ENCODE results near the gene EGFLAM. TPM values are rescaled to one million over a fixed set of nuclear protein-coding genes. Genes with fewer than 3 reads are reported as not detected.

Gene EGFLAM
- total RNA-seq, 1 experiment from 2014 or later, result 1.1 TPM

DNA sequence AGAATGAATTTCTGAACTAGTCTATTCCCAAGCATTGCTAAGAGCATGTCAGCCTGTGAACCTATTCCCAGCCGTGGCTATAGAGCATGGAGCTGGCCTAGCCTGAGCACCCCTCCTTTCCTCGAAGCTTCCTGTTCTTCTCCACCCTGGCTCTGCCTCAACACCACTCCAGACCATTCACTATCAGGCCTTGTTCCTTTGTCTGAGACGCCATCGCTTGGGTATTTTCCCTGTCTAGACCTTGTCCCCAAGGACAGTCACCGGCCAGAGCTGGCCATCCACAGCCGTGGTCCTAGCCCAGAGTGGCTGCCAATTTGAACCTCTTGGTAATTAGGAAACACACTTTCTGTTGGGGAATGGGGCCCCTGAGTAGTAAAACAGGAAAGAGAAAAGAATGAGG is 192.3 kb downstream of the EGFLAM start (continued):
- no peak for TF ChIP-seq MXD4 (CRISPR knock-in tag; IDR thresholded peaks at IDR 0.05; ENCODE audit: borderline replicate concordance)
- no peak for TF ChIP-seq ZNF512 (CRISPR knock-in tag; IDR thresholded peaks at IDR 0.05; ENCODE audit: borderline replicate concordance)

DNA sequence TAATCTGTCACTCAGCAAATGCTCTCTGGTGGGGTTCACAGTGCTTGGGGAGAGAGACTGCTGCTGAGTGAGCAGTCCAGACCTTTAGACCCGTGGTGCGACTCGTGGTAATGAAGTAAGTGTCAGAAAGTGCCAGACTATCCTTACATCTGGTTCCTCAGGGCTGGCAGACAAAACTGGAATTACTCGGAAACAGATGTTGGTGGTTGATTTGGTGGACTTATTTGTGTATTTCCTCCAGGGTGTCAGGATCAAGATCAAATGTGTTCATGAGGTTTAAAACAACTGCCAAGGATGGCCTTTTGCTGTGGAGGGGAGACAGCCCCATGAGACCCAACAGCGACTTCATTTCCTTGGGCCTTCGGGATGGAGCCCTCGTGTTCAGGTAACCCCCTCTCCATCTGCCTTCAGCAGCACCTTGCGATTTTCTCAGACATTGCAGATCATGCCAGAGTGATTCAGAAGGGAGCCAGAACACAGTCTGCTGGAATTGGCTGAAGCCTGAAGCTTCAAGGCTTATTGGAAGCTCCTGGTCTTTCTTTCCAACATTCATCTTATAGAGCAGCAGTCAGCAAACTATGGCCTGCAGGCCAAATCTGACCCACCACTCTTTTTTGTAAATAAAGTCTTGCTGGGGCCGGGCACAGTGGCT is 192.8 kb downstream of the EGFLAM start:
- no peak for DNase-seq (ENCODE audit: low spot score)
- TF ChIP-seq ZNF671 (CRISPR knock-in tag; IDR thresholded peaks at IDR 0.05) (no peak), ZMAT4 (CRISPR knock-in tag; IDR thresholded peaks at IDR 0.05) (no peak), FOXP4 (CRISPR knock-in tag; IDR thresholded peaks at IDR 0.05) (no peak), ZNF396 (CRISPR knock-in tag; IDR thresholded peaks at IDR 0.05; ENCODE audit: borderline replicate concordance) (no peak)
- Mint-ChIP-seq H3K36me3 (no peaks in the 10 kb centered on the region), H3K27me3 (ENCODE audit: low read depth) (no peaks in the 10 kb centered on the region), H3K27ac (no peak overlapping the region), H3K9me3 (no peaks in the 10 kb centered on the region), H3K4me3 (no peak overlapping the region), H3K4me1 (no peaks in the 10 kb centered on the region)
- ChIA-PET CTCF (interaction anchor here (0.6 to 5.5 kb wide), 3 partner anchors 10 to 906 kb away, joined by 4 to 32 read pairs (median 7); no protein-coding TSS in a partner anchor), POLR2A (interaction anchor here (0.7 kb wide), 1 partner anchor 205 kb away, joined by 5 read pairs; no protein-coding TSS in a partner anchor)
- no peak for ATAC-seq

- H3K4me3 Mint-ChIP-seq, result no peak overlapping the region
- no peaks in the 10 kb centered on the region for H3K36me3 Mint-ChIP-seq
- H3K27me3 Mint-ChIP-seq (ENCODE audit: low read depth), result no peaks in the 10 kb centered on the region
- TF ChIP-seq ESRRA (CRISPR knock-in tag; IDR thresholded peaks at IDR 0.05; ENCODE audit: borderline replicate concordance) (no peak), PRDM15 (CRISPR knock-in tag; IDR thresholded peaks at IDR 0.05) (no peak), FOXP1 (CRISPR knock-in tag; IDR thresholded peaks at IDR 0.05; ENCODE audit: borderline replicate concordance) (no peak), SMAD4 (CRISPR knock-in tag; IDR thresholded peaks at IDR 0.05) (no peak), FOXJ3 (CRISPR knock-in tag; IDR thresholded peaks at IDR 0.05; ENCODE audit: borderline replicate concordance) (no peak)
- TF ChIP-seq, protein P1, sequence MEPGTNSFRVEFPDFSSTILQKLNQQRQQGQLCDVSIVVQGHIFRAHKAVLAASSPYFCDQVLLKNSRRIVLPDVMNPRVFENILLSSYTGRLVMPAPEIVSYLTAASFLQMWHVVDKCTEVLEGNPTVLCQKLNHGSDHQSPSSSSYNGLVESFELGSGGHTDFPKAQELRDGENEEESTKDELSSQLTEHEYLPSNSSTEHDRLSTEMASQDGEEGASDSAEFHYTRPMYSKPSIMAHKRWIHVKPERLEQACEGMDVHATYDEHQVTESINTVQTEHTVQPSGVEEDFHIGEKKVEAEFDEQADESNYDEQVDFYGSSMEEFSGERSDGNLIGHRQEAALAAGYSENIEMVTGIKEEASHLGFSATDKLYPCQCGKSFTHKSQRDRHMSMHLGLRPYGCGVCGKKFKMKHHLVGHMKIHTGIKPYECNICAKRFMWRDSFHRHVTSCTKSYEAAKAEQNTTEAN (CRISPR knock-in tag; IDR thresholded peaks at IDR 0.05), result no peak
- ChIA-PET CTCF (interaction anchor here (5.5 kb wide), 1 partner anchor 11 kb away, joined by 32 read pairs; no protein-coding TSS in a partner anchor), POLR2A (no interaction called here)
- no peaks in the 10 kb centered on the region for H3K4me1 Mint-ChIP-seq
- H3K27ac Mint-ChIP-seq, result no peak overlapping the region
- no peaks in the 10 kb centered on the region for H3K9me3 Mint-ChIP-seq
- ATAC-seq, result no peak
- DNase-seq (ENCODE audit: low spot score), result no peak
These were observed 193.8 kb downstream of the EGFLAM start for GRCh38 chr5:38452201-38452600.
